Panc1 (cell line): ENCODE data around the gene GNLY.

ENCODE experiments used
- CTCF ChIP-seq: fragments of 450-650 bp; IDR thresholded peaks from 2 replicates; pipeline ENCODE4 v1.5.1; 2017; ENCODE audit warnings: mild to moderate bottlenecking
- SIN3A ChIP-seq: IDR thresholded peaks from 2 replicates; pipeline ENCODE4 v1.6.1; 2012; ENCODE audit warnings: low read depth, mild to moderate bottlenecking, low read length, moderate library complexity, borderline replicate concordance; ENCODE audit not compliant: insufficient read depth

GRCh38 chr2:85712336-85712735 is 18.2 kb downstream of the GNLY start:
- no peak for TF ChIP-seq SIN3A
- no peak for TF ChIP-seq CTCF
